OCI-LY7 (cell line): ENCODE results near the gene RSBN1. TPM values are rescaled to one million over a fixed set of nuclear protein-coding genes. Genes with fewer than 3 reads are reported as not detected.
A peak's percentile ranks its signal among the peaks of the same experiment; 100 is the strongest.

Source experiments
- BruUV-seq: library from RNA; stranded (reverse); fragments of 400-500 nt; replicated peaks from 2 replicates; lab custom pipeline; 2021; lab: Mats Ljungman, UMichigan
- CTCF ChIA-PET: fragments of 300-600 bp; sonication (Branson Sonifier 250); formaldehyde crosslinking; loops from one replicate; lab custom pipeline; 2022; ENCODE audit warnings: antibody characterized with exemption; ENCODE audit not compliant: unreplicated experiment; lab: Charles Lee
- POLR2A ChIA-PET: fragments of 300-600 bp; sonication (Branson Sonifier 250); formaldehyde crosslinking; loops from one replicate; lab custom pipeline; 2022; ENCODE audit warnings: antibody characterized with exemption; lab: Charles Lee
- DNase-seq: peaks from one replicate; pipeline ENCODE4 v3.0.0-alpha.2; 2015; ENCODE audit warnings: low spot score
- H2AFZ ChIP-seq: fragments of 200-600 bp; sonication (generic), shearing (Covaris generic); 2 replicates; pipeline ENCODE4 v1.6.1; 2014; ENCODE audit warnings: mild to moderate bottlenecking, antibody characterized with exemption, low read length, moderate library complexity
- H3K27ac ChIP-seq: fragments of 200-600 bp; sonication (generic); 2 replicates; pipeline ENCODE4 v1.5.1; 2014; ENCODE audit warnings: mixed run types, low read depth, mild to moderate bottlenecking, moderate library complexity, low read length, inconsistent platforms; ENCODE audit not compliant: poor library complexity, severe bottlenecking
- H3K36me3 ChIP-seq: fragments of 200-600 bp; sonication (generic); 2 replicates; pipeline ENCODE4 v1.6.1; 2014; ENCODE audit warnings: mild to moderate bottlenecking, antibody characterized with exemption, low read length, moderate library complexity, mixed read lengths; ENCODE audit not compliant: insufficient read depth
- H3K4me1 ChIP-seq: fragments of 200-600 bp; sonication (generic); 2 replicates; pipeline ENCODE4 v1.5.1; 2014; ENCODE audit warnings: mild to moderate bottlenecking, low read length; ENCODE audit not compliant: insufficient read depth, poor library complexity, severe bottlenecking
- H3K4me2 ChIP-seq: fragments of 200-600 bp; sonication (generic); 2 replicates; pipeline ENCODE4 v1.6.1; 2014; ENCODE audit warnings: mild to moderate bottlenecking, low read length
- H3K4me3 ChIP-seq: fragments of 200-600 bp; sonication (generic); 2 replicates; pipeline ENCODE4 v1.5.1; 2014; ENCODE audit warnings: mild to moderate bottlenecking, low read depth, low read length; ENCODE audit not compliant: poor library complexity, severe bottlenecking
- H3K79me2 ChIP-seq: fragments of 200-600 bp; sonication (generic); 2 replicates; pipeline ENCODE4 v1.6.1; 2016; ENCODE audit warnings: low read depth, mild to moderate bottlenecking, low read length, moderate library complexity, mixed read lengths; ENCODE audit not compliant: insufficient read depth
- H3K9me2 ChIP-seq: fragments of 200-600 bp; sonication (generic); 2 replicates; pipeline ENCODE4 v1.6.1; 2016; ENCODE audit warnings: mild to moderate bottlenecking, low read length, mixed read lengths; ENCODE audit not compliant: insufficient read depth
- H3K9me3 ChIP-seq: fragments of 200-600 bp; sonication (generic); 2 replicates; pipeline ENCODE4 v1.6.1; 2014; ENCODE audit warnings: mild to moderate bottlenecking, mixed run types, low read length, mixed read lengths
- H4K20me1 ChIP-seq: fragments of 200-600 bp; sonication (generic); 2 replicates; pipeline ENCODE4 v1.6.1; 2014; ENCODE audit warnings: mild to moderate bottlenecking, antibody characterized with exemption, low read length, moderate library complexity, mixed read lengths; ENCODE audit not compliant: insufficient read depth
- CTCF ChIP-seq: fragments of 200-600 bp; sonication (generic); conservative IDR thresholded peaks from 2 replicates; pipeline ENCODE4 v1.5.1; 2014; ENCODE audit warnings: mild to moderate bottlenecking, antibody characterized with exemption, low read length, moderate library complexity, mixed read lengths
- EZH2phosphoT487 ChIP-seq: fragments of 200-600 bp; sonication (generic); IDR thresholded peaks from 2 replicates; pipeline ENCODE4 v1.6.1; 2018; ENCODE audit warnings: low read depth, borderline replicate concordance, mild to moderate bottlenecking, mixed run types, antibody characterized with exemption, low read length, moderate library complexity, mixed read lengths
- intact Hi-C: fragments of 100-400 bp; cut with micrococcal nuclease; formaldehyde crosslinking; loops from one replicate; pipeline ENCODE4 v1.10.0; 2022; ENCODE audit not compliant: unreplicated experiment
- total RNA-seq, 2 experiments: library from RNA; depleted of rRNA in 1 of 2; stranded (reverse); fragments of >200 nt in 1 of 2; shearing (Covaris generic) in 1 of 2; gene quantifications; 2 replicates each; pipeline ENCODE4 v1.2.3, GENCODE V29; 2014 to 2022

RSBN1 gene
- total RNA-seq, 2 experiments from 2014 or later = 10.8 to 19.0 TPM

GRCh38 chr1:113811156-113811887 is 954 bp downstream of the RSBN1 start:
- Histone ChIP-seq H3K9me3 (no peaks in the 10 kb centered on the region), H3K4me2 (peak overlapping the region; percentile 78), H3K79me2 (peaks cover 57% of the 10 kb centered on the region), H2AFZ (peak overlapping the region; percentile 38; the same call in 1 of the 2 replicates), H3K9me2 (no peaks in the 10 kb centered on the region; the same call in 1 of the 2 replicates), H3K36me3 (peaks cover 44% of the 10 kb centered on the region), H3K27ac (peak overlapping the region; percentile 93), H3K4me1 (peaks cover 30% of the 10 kb centered on the region), H4K20me1 (peaks cover 13% of the 10 kb centered on the region), H3K4me3 (peak overlapping the region; percentile 84)
- DNase-seq = peak; percentile 55
- intact Hi-C loops = no loop called here
- ChIA-PET CTCF (no interaction called here), POLR2A (interaction anchor here (0.7 to 1.8 kb wide), 10 partner anchors 43 to 588 kb away, joined by 3 to 10 read pairs (median 4); partner anchors contain the start of genes AP4B1, DCLRE1B, HIPK1 and PHTF1)
- TF ChIP-seq CTCF (no peak), EZH2phosphoT487 (no peak)
- no TSS peak for BruUV-seq

DNA sequence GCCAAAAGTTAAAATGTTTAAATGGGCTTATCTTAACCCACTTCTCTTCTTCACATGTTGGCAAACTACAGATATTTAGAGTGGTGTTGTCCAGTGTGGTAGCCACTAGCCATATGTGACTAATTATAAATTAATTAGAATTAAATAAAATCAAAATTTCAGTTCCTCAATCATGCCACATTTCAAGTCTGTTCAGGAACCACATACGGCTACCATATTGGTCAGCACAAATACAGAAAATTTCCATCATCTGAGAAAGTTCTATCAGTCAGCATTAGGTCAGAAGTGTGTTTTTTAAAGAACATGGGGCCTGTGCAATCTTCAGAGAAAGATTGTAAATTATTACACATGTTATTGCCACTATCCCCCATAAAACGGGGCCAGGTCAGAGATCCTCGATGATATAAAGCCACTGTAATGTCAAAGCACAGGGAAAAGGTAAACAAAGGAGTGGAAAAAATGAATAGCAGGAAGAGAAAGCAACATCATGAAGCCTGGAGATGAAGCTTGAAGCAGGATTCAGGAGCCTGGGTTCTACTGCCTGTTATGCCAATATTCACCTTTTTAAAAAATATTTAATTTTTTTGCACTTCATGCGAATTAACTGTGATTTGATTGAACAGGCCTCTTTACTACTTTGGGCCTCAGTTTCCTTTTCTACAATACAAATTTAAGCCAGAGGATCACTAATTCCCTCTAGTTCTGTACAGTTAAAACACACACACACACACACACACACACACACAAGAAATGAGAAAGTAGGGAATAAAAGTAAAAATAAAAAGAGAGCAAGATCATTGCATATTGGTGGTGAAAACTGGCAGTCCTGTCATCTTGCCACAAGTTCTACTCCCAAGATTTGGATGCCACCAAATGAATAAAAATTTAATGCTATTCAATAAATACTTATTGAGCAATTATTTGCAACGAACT is 2.3 kb downstream of the RSBN1 start:
- Histone ChIP-seq H3K79me2 (peaks cover 70% of the 10 kb centered on the region), H3K4me3 (peak overlapping the region; percentile 84), H3K9me3 (no peaks in the 10 kb centered on the region), H3K36me3 (peaks cover 43% of the 10 kb centered on the region), H2AFZ (no peak overlapping the region), H3K9me2 (no peaks in the 10 kb centered on the region; the same call in 1 of the 2 replicates), H3K27ac (peak overlapping the region; percentile 17), H3K4me2 (peak overlapping the region; percentile 78), H4K20me1 (peaks cover 13% of the 10 kb centered on the region), H3K4me1 (peaks cover 30% of the 10 kb centered on the region)
- intact Hi-C loops = loop anchor here (2.0 kb wide), 1 partner anchor 699 kb away; no protein-coding TSS in a partner anchor
- POLR2A ChIA-PET = no interaction called here
- CTCF ChIA-PET = no interaction called here
- TF ChIP-seq EZH2phosphoT487 = no peak
- no peak for TF ChIP-seq CTCF
- BruUV-seq = TSS peak; percentile 46
- DNase-seq = no peak
